Hepatocyte (in vitro differentiated cells): ENCODE measurements around the gene FOXM1.

Source experiments
- EZH2phosphoT487 ChIP-seq: fragments of 200-600 bp; sonication (generic); IDR thresholded peaks from one replicate; pipeline ENCODE4 v1.6.1; 2018; ENCODE audit warnings: antibody characterized with exemption, mild to moderate bottlenecking, low read depth, moderate library complexity; ENCODE audit not compliant: unreplicated experiment, severe bottlenecking
- TF ChIP-seq, protein P1 (sequence below): fragments of 200-600 bp; sonication (generic); IDR thresholded peaks from 2 replicates; pipeline ENCODE4 v1.5.1; 2016; ENCODE audit warnings: antibody characterized with exemption, mild to moderate bottlenecking; ENCODE audit not compliant: poor library complexity

DNA sequence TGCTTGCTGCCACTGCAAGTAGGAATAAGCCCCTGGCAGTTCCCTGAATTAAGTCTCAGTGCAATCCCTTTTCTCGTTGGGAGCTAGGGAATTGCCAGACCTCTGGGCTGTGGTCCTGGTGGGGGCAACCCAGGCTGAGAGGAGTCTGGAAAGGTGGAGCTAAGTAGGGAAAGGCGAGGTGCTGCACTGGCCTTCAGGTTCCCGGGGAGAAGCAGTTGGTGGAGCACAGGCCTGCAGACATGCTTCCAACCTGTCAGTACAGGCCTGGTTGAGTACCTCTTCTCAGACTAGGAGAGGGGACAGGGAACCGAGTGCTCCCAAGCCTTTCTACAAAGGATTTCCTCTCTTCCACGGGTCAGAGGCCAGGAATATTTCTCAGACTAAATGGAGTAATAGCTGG lies 43.6 kb downstream of the FOXM1 start:
- TF ChIP-seq, protein P1, sequence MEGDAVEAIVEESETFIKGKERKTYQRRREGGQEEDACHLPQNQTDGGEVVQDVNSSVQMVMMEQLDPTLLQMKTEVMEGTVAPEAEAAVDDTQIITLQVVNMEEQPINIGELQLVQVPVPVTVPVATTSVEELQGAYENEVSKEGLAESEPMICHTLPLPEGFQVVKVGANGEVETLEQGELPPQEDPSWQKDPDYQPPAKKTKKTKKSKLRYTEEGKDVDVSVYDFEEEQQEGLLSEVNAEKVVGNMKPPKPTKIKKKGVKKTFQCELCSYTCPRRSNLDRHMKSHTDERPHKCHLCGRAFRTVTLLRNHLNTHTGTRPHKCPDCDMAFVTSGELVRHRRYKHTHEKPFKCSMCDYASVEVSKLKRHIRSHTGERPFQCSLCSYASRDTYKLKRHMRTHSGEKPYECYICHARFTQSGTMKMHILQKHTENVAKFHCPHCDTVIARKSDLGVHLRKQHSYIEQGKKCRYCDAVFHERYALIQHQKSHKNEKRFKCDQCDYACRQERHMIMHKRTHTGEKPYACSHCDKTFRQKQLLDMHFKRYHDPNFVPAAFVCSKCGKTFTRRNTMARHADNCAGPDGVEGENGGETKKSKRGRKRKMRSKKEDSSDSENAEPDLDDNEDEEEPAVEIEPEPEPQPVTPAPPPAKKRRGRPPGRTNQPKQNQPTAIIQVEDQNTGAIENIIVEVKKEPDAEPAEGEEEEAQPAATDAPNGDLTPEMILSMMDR: no peak
- TF ChIP-seq EZH2phosphoT487: no peak
